Measurements from ENCODE around the gene MED12L.

DNA sequence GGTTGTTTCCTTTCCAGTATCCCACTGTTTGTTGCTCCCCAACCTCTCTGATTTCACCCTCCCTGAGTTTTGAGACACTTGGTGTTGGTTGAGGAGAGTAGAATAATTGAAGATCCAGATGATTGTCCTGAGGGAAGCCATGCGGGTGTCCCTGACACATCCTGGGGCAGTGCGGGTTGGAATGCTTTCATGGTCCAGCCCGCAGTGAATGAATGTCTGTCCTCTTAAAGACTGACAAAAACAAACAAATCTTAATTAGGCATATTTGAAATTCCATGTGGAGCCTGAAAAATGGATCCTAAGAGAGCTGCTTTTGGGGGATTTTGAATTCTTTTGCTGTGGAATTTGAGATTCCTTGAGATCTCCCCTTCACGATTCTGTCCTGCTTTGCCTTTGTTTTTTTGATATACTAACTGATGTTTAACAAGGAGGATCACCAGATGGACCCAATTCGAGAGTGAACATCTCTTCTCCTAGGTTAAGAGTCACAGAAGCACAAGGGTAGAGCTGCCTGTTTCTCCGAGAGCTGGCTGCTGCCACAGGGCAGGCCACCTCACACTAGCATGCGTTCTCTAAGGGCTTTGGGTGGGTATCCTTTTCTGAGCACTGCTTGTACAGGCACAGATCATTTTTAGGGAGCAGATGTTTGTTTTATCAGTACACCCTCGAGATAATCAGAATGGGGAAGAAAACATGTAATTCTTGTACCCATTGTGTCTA is 70.1 kb downstream of the MED12L start:
- TF ChIP-seq SMC3 (conservative IDR thresholded peaks at IDR 0.05; ENCODE audit: poor library complexity), result no peak
- TF ChIP-seq, protein P1, sequence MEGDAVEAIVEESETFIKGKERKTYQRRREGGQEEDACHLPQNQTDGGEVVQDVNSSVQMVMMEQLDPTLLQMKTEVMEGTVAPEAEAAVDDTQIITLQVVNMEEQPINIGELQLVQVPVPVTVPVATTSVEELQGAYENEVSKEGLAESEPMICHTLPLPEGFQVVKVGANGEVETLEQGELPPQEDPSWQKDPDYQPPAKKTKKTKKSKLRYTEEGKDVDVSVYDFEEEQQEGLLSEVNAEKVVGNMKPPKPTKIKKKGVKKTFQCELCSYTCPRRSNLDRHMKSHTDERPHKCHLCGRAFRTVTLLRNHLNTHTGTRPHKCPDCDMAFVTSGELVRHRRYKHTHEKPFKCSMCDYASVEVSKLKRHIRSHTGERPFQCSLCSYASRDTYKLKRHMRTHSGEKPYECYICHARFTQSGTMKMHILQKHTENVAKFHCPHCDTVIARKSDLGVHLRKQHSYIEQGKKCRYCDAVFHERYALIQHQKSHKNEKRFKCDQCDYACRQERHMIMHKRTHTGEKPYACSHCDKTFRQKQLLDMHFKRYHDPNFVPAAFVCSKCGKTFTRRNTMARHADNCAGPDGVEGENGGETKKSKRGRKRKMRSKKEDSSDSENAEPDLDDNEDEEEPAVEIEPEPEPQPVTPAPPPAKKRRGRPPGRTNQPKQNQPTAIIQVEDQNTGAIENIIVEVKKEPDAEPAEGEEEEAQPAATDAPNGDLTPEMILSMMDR (IDR thresholded peaks at IDR 0.05; ENCODE audit: poor library complexity, severe bottlenecking), result no peak
